GM21576 (cell line): ENCODE results near the gene CFAP70.

Experiments used
- ATAC-seq: cut with Tn5 transposase; IDR thresholded peaks from one replicate; pipeline ENCODE4 v1.9.1; 2021; ENCODE audit warnings: mild to moderate bottlenecking, moderate library complexity; ENCODE audit not compliant: unreplicated experiment

The CFAP70 gene

GRCh38 chr10:73218431-73219191 is 140.1 kb downstream of the CFAP70 start:
- no peak for ATAC-seq

DNA sequence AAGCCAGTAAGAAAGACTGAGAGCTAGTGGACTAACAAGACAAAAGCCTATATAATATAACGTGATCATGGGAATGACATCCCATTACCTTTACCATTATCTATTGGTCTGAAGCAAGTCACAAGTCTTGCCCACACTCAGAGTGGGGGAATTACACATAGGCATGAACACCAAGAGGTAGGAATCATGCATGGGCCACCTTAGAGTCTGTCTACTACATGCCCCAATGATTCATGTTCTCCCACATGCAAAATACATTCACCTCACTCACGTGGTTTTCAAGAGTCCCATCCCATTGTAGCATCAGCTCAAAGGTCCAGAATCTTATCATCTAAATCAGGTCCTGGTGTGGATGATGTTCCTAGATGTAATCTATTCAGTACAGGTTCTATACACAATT is 141.0 kb downstream of the CFAP70 start:
- ATAC-seq = no peak

- ATAC-seq = no peak
Observed at GRCh38 chr10:73215749-73216148, 142.9 kb downstream of the CFAP70 start.

DNA sequence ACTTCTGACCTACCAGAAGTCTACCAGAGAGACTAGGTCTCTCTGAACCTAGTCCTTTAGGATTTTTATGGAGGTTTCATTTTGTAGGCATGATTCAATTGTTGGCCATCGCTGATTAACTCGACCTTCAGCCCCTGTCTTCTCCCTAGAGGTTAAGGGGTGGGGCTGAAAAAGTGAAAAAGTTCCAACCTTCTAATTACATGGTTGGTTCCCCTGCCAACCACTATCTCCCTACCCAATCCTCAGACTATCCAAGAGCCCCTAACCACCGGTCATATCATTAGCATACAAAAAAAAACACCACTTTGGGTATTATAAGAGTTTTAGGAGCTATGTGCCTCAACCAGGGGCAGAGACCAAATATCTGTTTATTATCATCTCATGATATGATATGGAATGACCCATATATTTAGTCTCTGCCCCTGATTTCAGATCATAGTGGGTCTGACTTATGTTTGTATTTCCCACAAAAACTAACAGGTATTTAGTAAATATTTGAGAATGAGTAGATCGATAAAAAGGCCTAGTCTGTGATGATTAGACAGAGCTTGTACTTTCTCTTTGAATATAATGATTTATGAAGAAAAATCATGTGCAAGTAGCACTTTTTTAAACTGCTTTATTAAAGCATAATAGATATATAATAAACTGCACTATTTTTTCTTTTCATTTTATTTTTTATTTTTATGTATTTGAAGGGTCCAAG is 147.4 kb downstream of the CFAP70 start:
- ATAC-seq = no peak

GRCh38 chr10:73210395-73211105 is 148.1 kb downstream of the CFAP70 start:
- ATAC-seq = no peak

- no peak for ATAC-seq
Observed at GRCh38 chr10:73209705-73210104, 149.0 kb downstream of the CFAP70 start.

DNA sequence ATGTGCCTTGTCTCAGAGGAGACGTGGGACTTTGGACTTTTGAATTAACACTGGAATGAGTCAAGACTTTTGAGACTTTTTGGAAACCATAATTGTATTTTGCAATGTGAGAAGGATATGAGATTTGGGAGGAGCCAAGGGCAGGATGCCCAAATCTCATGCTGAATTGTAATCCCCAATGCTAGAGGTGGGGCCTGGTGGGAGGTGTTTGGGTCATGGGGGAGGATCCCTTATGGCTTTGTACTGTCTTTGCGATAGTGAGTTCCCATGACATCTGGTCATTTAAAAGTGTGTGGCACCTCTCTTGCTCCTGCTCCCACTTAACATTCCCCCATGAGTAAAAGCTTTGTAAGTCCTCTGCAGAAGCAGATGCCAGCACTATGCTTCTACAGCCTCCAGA is 150.8 kb downstream of the CFAP70 start:
- no peak for ATAC-seq

DNA sequence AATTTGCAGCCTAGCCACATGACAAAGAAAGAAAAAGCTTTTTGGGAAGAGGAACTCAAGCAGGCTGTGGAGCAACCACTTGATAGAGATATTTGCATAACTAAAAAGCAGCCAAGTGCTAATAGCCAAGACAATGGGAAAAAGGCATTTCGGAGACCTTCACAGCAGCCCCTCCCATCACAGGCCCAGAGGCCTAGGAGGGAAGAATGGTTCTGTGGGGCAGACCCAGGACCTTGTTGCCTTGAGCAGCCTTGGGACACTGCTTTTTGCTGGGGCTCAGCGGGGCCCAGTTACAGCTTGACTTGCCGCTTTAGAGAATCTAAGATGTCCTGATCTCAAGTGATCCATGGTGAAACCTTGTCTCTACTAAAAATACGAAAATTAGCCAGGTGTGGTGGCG is 152.3 kb downstream of the CFAP70 start:
- no peak for ATAC-seq

GRCh38 chr10:73205890-73206289 is 152.8 kb downstream of the CFAP70 start:
- no peak for ATAC-seq

GRCh38 chr10:73205081-73205480 is 153.6 kb downstream of the CFAP70 start:
- ATAC-seq = no peak
